Astrocyte of the spinal cord (primary cell): Measurements from ENCODE around the gene LOXHD1.

Experiments
- DNase-seq: peaks from one replicate; pipeline ENCODE4 v3.0.0; 2011; ENCODE audit warnings: low read depth, low spot score
- H3K4me3 ChIP-seq: 2 replicates; pipeline ENCODE4 v1.5.1; 2011; ENCODE audit warnings: low read depth, mild to moderate bottlenecking, low read length, moderate library complexity
- CTCF ChIP-seq: IDR thresholded peaks from 2 replicates; pipeline ENCODE4 v1.5.1; 2012; ENCODE audit warnings: low read depth, mild to moderate bottlenecking, low read length, inconsistent platforms
- in situ Hi-C: cut with HindIII; loops from 2 replicates; pipeline ENCODE4 v1.10.0; 2017; ENCODE audit warnings: low sequenced_read_pairs

Gene LOXHD1

GRCh38 chr18:46448347-46448746 lies 208.7 kb downstream of the LOXHD1 start:
- in situ Hi-C loops = no loop called here
- TF ChIP-seq CTCF = no peak
- no peak overlapping the region for H3K4me3 ChIP-seq
- DNase-seq = no peak

GRCh38 chr18:46447792-46448191 lies 209.2 kb downstream of the LOXHD1 start:
- no peak for DNase-seq
- in situ Hi-C loops = no loop called here
- H3K4me3 ChIP-seq = no peak overlapping the region
- TF ChIP-seq CTCF = no peak

GRCh38 chr18:46447323-46447722 lies 209.7 kb downstream of the LOXHD1 start:
- no peak overlapping the region for H3K4me3 ChIP-seq
- in situ Hi-C loops = no loop called here
- DNase-seq = no peak
- no peak for TF ChIP-seq CTCF

- no peak for DNase-seq
- no peak overlapping the region for H3K4me3 ChIP-seq
- no peak for TF ChIP-seq CTCF
- in situ Hi-C loops = no loop called here
Measured at GRCh38 chr18:46445522-46446313, 211.3 kb downstream of the LOXHD1 start.

- TF ChIP-seq CTCF = no peak
- H3K4me3 ChIP-seq = no peak overlapping the region
- in situ Hi-C loops = no loop called here
- no peak for DNase-seq
Measured at GRCh38 chr18:46439037-46439436, 218.0 kb downstream of the LOXHD1 start.

- in situ Hi-C loops = no loop called here
- H3K4me3 ChIP-seq = no peak overlapping the region
- TF ChIP-seq CTCF = no peak
- DNase-seq = no peak
Measured at GRCh38 chr18:46437061-46437460, 220.0 kb downstream of the LOXHD1 start.
